Measurements from ENCODE around the gene TIMM13. TPM values are rescaled to one million over a fixed set of nuclear protein-coding genes. Genes with fewer than 3 reads are reported as not detected.

Gene TIMM13
- total RNA-seq, 1 donor = 24.2 TPM

DNA sequence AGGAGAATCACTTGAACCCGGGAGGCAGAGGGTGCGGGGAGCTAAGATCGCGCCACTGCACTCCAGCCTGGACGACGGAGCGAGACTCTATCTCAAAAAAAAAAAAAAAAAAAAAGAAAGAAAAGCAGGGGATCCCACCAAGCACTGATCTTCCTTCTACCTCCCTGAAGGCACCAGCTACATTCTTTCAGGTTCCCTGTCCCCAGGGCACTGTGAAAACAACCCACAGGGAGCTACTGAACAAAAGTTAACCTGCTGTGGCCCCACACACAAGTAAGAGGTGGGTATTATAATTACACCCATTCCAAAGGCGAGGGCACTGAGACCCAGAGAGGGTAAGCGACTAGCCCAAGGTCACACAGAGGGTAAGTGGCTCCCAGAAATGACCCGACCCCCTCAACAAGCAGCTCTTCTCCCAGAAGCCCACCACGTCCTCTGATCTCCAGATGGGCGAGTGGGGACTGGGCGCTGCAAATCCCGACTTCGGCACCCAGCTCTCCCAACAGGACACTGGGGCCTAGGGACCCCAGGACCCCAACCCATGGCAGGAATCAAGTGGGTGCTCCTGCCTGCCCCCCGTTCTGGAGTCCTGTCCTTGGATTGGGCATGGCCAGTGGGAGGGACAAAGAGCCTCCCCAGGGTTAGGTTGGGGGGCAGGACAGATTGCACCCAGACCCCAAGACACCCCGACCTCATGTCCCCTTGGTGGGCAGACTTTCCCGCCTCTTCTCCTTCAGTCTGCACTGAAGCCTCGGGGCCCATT, 27.0 kb upstream of the TIMM13 start:
- TF ChIP-seq, protein P1, sequence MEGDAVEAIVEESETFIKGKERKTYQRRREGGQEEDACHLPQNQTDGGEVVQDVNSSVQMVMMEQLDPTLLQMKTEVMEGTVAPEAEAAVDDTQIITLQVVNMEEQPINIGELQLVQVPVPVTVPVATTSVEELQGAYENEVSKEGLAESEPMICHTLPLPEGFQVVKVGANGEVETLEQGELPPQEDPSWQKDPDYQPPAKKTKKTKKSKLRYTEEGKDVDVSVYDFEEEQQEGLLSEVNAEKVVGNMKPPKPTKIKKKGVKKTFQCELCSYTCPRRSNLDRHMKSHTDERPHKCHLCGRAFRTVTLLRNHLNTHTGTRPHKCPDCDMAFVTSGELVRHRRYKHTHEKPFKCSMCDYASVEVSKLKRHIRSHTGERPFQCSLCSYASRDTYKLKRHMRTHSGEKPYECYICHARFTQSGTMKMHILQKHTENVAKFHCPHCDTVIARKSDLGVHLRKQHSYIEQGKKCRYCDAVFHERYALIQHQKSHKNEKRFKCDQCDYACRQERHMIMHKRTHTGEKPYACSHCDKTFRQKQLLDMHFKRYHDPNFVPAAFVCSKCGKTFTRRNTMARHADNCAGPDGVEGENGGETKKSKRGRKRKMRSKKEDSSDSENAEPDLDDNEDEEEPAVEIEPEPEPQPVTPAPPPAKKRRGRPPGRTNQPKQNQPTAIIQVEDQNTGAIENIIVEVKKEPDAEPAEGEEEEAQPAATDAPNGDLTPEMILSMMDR (IDR thresholded peaks at IDR 0.05; ENCODE audit: insufficient read depth, low read depth, low read length) = no peak
- H3K4me3 ChIP-seq (ENCODE audit: low read depth, low read length) = no peak overlapping the region
- DNase-seq (ENCODE audit: low read depth) = no peak

DNA sequence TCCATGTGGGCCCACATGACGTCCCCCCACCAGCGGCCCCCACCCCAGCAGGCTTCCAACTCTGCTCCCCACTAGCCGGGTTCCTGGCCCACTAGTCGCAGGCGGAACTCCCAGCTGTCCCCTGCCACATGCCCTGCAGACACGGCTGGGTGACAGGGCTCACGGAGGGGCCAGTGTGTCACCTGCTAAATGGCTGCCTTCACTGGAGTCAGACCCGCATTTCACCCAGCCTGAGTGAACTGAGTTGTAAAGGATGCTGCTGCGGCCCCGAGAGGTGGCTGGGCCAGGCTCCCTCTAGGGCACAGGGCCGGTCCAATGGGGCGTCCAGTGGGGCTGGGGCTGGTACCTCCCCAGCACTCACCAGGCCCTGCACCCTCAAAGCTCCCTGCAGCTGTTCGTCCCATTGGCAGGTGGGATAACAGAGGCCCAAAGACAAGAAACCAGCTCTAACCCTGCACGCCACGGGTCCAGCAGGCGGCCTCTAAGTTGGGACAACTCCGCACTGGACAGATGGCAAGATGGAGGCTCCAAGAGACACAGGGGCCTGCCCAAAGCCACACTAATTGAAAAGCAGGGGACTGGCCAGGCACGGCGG, 26.1 kb upstream of the TIMM13 start:
- no peak for DNase-seq (ENCODE audit: low read depth)
- no peak overlapping the region for H3K4me3 ChIP-seq (ENCODE audit: low read depth, low read length)
- TF ChIP-seq, protein P1 (IDR thresholded peaks at IDR 0.05; ENCODE audit: insufficient read depth, low read depth, low read length) = no peak

DNA sequence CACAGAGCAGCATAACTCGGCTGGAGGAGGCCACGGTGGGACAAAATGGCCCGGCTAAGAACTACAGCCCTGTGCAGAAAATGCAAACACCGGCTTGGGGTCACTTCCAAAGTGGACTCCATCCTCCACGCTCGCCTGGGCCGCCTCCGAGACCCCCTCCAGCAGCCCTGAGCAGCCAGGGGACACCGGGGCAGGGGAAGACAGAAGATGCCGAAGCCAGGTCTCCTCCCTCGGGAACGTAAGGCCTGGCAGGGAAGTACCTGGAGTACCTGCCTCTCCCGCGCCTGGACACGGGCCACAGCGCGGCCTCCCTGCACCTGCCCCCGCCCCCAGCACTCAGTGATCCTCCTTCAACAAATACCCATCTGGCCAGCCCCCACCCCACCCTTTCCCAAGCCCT, 24.4 kb upstream of the TIMM13 start:
- DNase-seq (ENCODE audit: low read depth) = no peak
- TF ChIP-seq, protein P1 (IDR thresholded peaks at IDR 0.05; ENCODE audit: insufficient read depth, low read depth, low read length) = no peak

DNA sequence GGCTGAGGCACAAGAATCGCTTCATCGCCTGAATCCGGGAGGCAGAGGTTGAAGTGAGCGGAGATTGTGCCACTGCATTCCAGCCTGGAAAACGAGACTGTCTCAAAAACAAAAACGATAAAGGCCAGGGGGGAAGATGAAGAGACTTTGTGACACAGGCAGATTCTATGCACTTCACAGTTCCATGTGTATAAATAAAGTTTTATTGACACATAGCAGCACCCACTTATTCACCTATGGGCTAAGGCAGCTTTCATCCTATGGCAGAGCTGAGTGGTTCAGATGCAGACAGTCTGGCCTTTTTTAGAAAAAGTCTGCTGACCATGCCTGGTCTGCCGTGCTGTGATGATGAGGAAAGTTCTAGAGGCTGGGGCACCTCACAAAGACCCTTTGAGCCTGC, 23.8 kb upstream of the TIMM13 start:
- no peak overlapping the region for H3K4me3 ChIP-seq (ENCODE audit: low read depth, low read length)
- no peak for DNase-seq (ENCODE audit: low read depth)
- TF ChIP-seq, protein P1 (IDR thresholded peaks at IDR 0.05; ENCODE audit: insufficient read depth, low read depth, low read length) = no peak

More for the DNA sequence above, 24.4 kb upstream of the TIMM13 start:
- no peak overlapping the region for H3K4me3 ChIP-seq (ENCODE audit: low read depth, low read length)

DNA sequence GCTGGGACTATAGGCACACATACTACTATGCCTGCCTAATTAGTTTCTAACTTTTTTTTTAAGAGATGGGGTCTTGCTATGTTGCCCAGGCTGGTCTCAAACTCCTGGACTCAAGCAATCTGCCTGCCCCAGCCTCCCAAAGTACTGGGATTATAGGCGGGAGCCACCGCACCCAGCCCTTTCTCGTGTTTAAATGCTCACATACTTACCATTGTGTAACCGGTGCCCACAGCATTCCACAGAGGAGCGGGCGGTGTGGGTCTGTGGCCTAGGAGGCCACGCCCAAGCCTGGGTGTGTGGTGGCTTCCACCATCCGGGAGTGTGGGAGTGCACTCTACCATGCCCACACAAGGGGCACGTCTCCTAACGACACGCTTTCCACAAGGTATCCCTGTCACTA, 21.6 kb upstream of the TIMM13 start:
- no peak for DNase-seq (ENCODE audit: low read depth)
- TF ChIP-seq, protein P1 (IDR thresholded peaks at IDR 0.05; ENCODE audit: insufficient read depth, low read depth, low read length) = no peak
- H3K4me3 ChIP-seq (ENCODE audit: low read depth, low read length) = no peak overlapping the region

DNA sequence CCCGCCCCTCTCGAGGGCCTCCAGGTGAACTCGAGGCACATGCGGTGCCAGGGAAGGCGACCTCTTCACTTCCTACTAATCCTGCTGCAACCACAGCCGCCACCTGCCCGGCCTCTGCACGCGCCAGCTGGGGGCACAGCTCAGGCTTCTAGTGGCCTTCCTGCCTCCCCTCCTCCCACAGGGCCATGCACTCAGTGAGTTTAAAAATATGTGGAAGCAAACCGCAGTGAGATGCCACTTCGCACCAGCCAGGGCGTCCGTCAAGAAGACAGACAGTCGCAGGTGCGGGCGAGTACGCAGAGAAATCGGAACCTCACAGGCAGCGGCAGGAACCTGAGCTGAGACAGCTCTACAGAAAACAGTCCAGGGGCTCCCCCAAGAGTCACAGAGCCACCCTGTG, 19.0 kb upstream of the TIMM13 start:
- DNase-seq (ENCODE audit: low read depth) = no peak
- TF ChIP-seq, protein P1 (IDR thresholded peaks at IDR 0.05; ENCODE audit: insufficient read depth, low read depth, low read length) = no peak
- no peak overlapping the region for H3K4me3 ChIP-seq (ENCODE audit: low read depth, low read length)
